Measurements from ENCODE around the gene SCAF1.

Gene SCAF1, protein sequence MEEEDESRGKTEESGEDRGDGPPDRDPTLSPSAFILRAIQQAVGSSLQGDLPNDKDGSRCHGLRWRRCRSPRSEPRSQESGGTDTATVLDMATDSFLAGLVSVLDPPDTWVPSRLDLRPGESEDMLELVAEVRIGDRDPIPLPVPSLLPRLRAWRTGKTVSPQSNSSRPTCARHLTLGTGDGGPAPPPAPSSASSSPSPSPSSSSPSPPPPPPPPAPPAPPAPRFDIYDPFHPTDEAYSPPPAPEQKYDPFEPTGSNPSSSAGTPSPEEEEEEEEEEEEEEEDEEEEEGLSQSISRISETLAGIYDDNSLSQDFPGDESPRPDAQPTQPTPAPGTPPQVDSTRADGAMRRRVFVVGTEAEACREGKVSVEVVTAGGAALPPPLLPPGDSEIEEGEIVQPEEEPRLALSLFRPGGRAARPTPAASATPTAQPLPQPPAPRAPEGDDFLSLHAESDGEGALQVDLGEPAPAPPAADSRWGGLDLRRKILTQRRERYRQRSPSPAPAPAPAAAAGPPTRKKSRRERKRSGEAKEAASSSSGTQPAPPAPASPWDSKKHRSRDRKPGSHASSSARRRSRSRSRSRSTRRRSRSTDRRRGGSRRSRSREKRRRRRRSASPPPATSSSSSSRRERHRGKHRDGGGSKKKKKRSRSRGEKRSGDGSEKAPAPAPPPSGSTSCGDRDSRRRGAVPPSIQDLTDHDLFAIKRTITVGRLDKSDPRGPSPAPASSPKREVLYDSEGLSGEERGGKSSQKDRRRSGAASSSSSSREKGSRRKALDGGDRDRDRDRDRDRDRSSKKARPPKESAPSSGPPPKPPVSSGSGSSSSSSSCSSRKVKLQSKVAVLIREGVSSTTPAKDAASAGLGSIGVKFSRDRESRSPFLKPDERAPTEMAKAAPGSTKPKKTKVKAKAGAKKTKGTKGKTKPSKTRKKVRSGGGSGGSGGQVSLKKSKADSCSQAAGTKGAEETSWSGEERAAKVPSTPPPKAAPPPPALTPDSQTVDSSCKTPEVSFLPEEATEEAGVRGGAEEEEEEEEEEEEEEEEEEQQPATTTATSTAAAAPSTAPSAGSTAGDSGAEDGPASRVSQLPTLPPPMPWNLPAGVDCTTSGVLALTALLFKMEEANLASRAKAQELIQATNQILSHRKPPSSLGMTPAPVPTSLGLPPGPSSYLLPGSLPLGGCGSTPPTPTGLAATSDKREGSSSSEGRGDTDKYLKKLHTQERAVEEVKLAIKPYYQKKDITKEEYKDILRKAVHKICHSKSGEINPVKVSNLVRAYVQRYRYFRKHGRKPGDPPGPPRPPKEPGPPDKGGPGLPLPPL

DNA sequence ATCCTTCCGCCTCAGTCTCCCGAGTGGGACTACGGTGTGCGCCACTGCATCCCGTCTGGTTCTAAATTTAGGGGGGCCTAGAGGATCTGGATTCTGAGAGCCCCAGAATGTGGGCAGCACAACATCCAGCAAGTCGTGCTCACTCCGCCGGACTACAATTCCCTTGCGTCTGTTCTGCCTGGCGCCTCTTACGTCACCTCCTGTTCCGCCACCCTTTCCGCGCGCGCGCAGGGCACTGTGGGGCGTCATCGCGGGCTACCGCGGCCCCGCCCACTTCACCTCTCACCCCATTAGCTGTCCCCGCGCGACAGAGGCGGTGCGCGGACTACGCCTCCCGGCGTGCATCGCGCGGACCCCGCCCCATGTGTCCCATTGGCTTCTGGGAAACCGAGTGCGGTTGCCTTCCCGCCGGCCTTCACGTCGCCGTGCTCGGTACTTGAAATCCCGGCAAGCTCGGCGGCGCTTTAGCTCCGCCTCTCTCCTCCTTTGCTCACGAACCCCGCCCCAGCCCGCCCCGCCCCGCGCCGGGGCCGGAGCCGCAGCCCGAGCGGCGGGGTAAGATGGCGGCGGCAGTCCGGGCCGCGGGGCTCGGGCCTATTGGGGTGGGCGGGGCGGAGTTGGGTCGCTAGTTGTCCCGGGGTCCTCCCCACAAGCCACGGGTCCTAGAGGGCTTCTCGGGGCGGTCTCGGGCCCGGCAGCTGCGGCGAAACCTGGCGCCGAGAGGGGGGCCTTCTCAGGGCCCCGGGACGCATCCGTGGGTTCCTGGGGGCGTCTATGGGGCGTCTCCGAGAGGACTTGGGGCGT lies at the start of gene SCAF1:
SCAF1 (plus strand) TSS at position 522 of the 804 bp plus-strand sequence. CDS start 2,818 bp downstream, outside the sequence.
- DNase-seq (ENCODE audit: low spot score) = peak; percentile 99

DNA sequence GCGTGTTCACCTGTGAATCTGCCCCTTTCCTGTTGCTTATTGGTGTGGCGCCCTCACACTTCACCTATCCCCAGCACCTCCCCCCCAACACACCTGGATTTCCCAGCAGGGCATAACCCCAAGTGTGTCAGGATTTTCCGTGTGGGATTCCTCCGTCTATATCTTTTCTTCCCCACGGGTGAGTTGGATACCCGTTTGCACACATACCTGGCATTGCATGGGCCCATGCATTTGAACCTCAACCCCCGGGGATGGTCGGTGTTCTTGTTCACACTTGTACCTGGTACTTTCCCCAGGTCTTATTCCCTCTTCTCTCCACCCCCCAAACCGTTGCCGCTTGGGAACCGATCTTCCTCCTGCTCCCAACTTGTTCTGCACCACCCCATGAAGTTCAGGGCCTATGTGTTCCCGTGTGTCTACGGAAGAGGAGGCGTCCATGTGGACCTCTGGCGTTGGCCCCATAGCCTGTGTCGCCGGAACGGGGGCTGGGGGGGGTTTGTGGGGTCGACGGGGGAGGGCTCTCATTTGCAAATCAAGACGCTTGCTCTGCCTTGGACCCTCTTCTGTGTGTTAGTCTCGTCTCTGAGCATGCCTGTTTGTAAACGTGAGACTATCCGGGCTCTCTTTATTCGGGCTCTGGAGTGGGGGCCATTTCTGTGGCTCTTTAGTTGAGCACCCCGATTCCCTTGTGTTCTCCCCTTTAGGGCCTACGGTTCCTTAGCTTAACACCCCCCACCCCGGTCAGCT lies 49.4 kb upstream of the SCAF1 start:
- DNase-seq (ENCODE audit: low spot score) = peak; percentile 18

DNA sequence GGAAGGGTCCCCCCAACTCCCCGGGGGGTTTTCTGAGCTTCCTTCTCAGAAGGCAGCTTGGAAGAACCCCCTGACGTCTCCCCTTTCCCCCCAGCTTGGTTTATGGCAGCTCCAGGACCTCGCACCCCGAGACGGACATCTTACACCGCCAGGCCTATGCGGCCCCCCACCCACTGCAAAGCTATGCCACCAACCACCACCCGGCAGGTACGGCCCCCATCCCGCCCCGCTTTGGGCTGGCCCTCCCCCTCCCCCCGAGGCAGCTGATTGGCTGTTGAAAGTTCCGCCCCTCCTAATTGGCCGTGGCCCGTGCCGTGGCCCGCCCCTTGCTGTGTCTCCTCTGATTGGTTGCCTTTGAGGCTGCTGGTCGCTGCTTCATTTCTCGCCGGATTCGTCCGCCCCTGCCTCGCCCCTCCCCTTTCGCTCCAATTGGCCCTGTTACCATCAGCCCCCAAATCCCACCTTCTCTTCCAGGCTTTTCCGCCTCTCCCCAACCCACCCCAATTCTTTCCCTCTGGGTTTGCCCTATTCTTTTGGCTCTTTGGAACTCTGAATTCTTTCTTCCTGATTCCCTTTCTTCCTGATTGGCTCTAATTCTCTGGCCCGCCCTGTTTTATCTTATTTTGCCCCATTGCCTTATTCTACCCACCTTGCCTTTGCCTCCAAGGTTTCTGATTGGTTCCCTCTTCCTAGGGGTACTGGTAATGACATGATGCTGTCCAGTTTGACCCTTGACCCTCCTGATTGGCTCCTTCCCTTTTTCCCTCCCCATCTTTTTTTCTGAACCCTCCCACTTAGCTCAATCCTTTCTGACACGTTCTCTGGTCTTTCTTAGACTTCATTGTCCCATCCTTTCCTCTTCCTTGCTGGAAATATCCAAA lies 48.5 kb upstream of the SCAF1 start:
- peak; percentile 97 for DNase-seq (ENCODE audit: low spot score)

DNA sequence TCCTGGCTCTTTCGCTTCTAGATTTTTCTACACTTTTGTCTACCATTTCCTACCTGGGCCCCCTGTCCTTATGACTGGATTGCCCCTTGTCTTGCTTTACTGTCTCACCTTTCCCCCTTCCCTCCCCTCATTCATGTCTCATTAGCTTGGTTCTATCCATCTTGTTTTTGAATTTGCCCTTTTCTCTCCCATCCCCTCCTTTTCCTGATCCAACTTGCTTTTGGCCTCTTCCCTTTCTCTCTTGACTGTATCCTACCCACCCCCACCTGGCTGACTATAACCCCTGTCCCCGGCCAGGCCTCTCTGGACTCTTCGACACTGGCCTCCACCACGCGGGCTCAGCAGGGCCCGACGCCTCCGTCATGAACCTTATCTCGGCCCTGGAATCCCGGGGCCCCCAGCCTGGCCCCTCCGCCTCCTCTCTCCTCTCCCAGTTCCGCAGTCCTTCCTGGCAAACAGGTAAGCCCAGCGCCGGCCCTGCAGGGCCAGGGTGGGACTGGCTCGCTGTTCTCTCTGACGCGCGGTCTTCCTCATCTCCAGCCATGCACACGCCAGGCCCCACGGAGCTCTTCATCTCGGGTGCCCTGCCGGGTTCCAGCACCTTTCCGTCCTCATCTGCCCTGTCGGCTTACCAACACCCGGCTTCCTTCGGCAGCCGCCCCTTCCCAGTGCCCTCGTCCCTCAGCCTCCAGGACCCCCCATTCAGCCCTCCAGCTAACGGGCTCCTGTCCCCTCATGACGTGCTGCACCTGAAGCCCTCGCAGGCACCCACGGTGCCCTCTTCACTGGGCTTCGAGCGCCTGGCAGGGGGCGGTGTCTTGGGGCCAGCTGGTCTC lies 47.6 kb upstream of the SCAF1 start:
- no peak for DNase-seq (ENCODE audit: low spot score)

DNA sequence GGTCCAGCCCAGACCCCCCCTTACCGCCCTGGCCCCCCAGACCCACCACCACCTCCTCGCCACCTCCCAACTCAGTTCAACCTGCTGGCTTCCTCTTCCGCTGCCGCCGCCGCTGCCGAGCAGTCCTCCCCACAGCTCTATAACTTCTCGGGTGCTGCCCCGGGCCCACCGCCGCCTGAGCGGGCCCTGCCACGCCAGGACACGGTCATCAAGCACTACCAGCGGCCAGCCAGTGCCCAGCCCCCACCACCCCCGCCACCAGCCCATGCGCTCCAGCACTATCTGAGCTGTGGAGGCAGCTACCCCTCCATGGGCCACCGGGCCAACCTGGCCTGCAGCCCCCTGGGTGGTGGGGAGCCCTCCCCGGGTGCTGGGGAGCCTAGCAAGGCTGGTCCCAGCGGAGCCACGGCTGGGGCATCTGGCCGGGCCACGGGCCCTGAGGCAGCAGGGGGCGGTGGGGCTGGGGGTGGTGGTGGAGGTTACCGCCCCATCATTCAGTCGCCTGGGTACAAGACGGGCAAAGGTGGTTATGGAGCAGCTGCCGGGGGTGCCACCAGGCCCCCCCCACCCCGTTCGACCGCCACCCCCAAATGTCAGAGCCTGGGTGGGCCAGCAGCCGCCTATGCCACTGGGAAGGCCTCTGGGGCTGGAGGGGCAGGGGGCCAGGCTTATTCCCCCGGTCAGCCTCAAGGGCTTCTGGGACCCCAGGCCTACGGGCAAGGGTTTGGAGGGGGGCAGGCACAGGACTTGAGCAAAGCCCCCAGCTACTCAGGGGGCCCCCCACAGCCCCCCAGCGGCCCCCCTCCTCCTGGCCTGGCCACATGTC lies 46.8 kb upstream of the SCAF1 start:
- DNase-seq (ENCODE audit: low spot score) = no peak

DNA sequence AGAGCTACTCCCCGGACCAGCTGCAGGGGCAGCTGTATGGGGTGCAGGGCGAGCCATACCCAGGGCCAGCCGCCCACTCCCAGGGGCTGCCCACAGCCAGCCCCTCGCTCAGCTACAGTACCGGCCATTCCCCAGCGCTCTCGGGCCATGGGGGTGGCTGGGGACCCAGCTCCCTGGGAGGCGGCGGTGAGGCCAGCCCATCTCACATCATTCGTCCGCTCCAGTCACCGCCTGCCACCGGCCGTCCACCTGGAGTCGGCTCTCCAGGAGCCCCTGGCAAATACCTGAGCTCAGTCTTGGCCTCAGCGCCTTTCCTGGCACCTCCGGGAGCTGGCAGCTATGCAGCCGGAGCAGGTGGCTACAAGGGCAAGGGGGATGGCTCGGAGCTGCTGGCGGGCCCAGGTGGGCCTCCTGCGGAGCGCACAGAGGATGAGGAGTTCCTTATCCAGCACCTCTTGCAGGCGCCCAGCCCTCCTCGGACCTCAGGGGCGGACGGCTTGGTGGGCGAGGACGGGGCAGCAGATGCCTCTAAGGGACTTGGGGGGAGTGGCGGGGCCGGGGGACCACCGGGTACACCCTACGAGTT lies 46.1 kb upstream of the SCAF1 start:
- no peak for DNase-seq (ENCODE audit: low spot score)

DNA sequence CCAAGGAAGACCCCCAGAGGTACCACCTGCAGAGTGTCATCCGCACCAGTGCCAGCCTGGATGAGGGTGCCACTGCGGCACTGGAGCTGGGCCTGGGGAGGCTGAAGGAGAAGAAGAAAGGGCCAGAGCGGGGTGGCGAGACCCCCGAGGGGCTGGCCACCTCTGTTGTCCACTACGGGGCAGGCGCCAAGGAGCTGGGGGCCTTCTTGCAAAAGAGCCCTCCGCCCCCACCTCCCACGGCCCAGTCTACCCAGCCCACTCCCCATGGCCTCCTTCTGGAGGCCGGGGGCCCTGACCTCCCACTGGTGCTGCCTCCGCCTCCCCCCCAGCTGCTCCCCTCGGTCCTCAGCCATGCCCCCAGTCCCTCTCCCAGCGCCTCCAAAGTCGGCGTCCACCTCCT lies 45.6 kb upstream of the SCAF1 start:
- DNase-seq (ENCODE audit: low spot score) = no peak

DNA sequence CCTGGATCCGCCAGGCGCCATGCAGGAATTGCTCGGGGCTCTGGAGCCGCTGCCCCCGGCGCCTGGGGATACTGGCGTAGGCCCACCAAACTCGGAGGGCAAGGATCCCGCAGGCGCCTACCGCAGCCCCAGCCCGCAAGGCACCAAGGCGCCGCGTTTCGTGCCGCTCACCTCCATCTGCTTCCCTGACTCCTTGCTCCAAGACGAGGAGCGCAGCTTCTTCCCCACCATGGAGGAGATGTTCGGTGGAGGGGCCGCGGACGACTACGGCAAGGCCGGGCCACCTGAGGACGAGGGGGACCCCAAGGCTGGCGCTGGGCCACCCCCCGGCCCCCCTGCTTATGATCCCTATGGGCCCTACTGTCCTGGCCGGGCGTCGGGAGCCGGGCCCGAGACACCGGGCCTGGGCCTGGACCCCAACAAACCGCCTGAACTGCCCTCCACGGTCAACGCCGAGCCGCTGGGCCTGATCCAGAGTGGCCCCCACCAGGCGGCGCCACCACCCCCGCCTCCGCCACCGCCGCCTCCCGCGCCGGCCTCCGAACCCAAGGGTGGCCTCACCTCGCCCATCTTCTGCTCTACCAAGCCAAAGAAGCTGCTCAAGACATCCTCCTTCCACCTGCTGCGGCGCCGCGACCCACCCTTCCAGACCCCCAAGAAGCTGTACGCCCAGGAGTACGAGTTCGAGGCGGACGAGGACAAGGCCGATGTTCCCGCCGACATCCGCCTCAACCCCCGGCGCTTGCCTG lies 44.9 kb upstream of the SCAF1 start:
- no peak for DNase-seq (ENCODE audit: low spot score)

DNA sequence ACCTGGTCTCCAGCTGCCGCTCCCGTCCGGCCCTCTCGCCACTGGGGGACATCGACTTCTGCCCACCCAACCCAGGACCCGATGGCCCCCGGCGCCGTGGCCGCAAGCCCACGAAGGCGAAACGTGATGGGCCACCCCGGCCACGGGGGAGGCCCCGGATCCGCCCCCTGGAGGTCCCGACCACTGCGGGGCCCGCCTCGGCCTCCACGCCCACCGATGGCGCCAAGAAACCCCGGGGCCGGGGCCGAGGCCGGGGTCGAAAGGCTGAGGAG lies 44.4 kb upstream of the SCAF1 start:
- DNase-seq (ENCODE audit: low spot score) = no peak

DNA sequence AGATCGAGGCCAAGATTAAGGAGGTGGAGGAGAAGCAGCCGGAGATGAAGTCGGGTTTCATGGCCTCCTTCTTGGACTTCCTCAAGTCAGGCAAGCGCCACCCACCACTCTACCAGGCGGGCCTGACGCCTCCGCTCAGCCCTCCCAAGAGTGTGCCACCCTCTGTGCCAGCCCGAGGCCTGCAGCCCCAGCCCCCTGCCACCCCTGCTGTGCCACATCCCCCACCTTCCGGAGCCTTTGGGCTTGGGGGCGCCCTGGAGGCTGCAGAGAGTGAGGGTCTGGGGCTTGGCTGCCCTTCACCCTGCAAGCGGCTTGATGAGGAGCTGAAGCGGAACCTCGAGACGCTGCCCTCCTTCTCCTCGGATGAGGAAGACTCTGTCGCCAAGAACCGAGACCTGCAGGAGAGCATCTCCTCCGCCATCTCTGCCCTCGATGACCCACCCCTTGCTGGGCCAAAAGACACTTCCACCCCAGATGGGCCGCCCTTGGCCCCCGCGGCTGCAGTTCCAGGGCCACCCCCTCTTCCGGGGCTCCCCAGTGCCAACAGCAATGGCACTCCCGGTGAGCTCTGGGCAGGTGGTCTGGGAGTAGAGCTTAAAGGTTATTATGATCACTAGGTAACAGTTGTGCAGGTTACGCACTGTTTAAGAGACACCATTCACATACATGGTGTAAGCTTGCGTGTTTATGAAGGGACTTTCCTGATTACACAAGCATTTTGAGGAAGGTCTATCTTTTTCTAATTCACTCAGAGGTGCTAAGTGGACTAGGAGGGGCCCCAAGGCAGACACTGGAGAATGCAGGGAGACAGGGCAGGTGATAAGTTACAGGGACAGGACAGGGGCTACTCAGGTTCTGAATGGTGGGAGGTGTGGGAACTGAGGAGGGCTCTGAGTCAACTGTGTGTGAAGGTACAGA lies 42.4 kb upstream of the SCAF1 start:
- DNase-seq (ENCODE audit: low spot score) = no peak

DNA sequence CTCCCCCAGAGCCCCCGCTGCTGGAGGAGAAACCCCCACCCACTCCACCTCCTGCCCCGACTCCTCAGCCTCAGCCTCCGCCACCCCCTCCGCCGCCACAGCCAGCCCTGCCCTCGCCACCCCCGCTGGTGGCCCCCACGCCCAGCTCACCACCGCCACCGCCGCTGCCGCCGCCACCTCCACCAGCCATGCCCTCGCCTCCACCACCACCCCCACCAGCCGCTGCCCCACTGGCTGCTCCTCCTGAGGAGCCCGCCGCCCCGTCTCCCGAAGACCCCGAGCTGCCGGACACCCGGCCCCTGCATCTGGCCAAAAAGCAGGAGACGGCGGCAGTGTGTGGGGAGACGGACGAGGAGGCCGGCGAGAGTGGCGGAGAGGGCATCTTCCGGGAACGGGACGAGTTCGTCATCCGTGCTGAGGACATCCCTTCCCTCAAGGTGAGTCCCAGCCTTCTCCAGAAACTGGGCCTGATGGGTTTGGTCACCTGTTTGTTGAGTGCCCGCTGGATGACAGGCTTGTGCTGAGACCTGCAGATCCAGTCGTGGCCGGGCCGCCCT lies 40.4 kb upstream of the SCAF1 start:
- no peak for DNase-seq (ENCODE audit: low spot score)

DNA sequence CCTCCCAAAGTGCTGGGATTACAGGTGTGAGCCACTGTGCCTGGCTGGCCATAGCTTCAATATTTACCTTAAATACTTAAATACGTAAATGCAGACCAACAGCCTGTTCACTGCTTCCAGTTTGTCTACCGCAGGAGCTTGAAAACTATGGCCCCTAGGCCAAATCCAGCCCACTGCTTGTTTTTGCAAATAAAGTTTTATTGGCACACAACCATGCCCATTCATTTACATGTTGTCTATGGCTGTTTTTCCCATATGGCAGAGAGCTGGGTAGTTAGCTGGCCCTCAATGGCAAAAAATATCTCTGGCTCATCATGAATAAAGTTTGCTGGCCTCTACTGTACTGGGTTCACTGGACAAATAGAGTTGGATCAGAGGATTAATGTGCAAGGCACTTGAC lies 39.2 kb upstream of the SCAF1 start:
- no peak for DNase-seq (ENCODE audit: low spot score)

DNA sequence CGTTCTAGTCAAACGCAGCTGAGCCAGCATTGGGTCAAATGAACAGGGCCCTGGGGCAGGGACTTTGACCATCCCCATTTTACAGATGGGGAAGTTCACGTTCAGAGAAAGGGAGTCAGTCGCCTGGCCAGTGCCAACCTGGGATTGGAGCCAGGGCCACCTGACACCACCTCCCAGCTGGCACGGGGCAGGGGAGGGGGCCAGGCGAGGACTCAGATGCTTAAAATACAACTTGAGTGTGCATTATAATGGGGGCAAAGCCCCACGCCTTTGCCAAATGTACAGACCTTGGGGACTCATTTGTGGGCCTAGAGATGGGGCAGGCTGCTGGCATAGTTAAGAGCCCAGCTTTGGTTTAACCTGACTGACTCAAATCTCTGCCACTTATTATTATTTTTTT lies 36.4 kb upstream of the SCAF1 start:
- no peak for DNase-seq (ENCODE audit: low spot score)

DNA sequence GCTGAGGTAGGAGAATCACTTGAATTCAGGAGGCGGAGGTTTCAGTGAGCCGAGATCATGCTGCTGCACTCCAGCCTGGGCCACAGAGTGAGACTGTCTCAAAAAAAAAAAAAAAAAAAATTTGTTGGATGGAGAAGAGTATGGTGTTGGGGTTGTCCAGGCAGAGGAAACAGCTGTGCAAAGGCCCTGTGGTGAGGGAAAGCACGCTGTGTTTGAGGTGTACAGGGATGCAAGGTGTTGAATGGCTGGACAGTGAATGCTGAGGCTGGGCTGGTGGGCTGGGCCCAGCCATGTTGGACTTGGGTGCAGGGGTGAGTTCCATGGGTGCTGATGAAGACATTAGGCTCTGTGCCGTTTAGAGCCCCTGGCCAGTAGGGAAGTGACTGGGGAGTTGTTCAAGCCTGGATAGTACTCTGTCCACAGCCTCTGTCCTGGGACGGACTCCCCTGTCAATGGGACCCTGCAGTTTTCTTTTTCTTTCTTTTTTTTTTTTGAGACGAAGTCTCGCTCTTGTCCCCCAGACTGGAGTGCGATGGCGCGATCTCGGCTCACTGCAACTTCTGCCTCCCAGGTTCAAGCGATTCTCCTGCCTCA lies 32.4 kb upstream of the SCAF1 start:
- DNase-seq (ENCODE audit: low spot score) = no peak

DNA sequence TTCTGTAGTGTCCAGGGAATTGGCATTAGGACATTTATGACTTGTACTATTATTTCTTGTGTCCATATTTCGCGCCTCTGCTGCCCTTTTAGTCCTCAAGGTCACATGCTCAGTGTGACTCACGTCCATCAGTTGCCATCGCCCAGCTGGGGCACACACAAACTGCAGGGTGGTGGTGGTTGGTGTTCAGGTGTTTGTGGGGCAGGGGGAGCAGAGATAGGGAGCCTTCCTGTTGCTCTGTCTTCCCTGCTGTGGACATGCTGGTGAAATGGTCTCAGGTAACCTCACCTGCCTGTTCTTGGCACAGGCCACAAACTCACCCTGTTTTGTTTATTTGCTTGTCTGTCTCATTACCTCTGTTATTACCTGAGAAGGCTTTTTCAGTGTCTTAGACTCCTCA lies 28.6 kb upstream of the SCAF1 start:
- DNase-seq (ENCODE audit: low spot score) = no peak

Measured in activated CD4-positive, alpha-beta T cell treated with anti-CD3 and anti-CD28 coated beads, Interleukin-2, Interleukin-4, amounts not matched to agents 100 ng/mL and 50 ng/mL, durations not matched to agents 16 hours and 8 hours (primary cell).